ENCODE results near the gene CD74.

Gene CD74

DNA sequence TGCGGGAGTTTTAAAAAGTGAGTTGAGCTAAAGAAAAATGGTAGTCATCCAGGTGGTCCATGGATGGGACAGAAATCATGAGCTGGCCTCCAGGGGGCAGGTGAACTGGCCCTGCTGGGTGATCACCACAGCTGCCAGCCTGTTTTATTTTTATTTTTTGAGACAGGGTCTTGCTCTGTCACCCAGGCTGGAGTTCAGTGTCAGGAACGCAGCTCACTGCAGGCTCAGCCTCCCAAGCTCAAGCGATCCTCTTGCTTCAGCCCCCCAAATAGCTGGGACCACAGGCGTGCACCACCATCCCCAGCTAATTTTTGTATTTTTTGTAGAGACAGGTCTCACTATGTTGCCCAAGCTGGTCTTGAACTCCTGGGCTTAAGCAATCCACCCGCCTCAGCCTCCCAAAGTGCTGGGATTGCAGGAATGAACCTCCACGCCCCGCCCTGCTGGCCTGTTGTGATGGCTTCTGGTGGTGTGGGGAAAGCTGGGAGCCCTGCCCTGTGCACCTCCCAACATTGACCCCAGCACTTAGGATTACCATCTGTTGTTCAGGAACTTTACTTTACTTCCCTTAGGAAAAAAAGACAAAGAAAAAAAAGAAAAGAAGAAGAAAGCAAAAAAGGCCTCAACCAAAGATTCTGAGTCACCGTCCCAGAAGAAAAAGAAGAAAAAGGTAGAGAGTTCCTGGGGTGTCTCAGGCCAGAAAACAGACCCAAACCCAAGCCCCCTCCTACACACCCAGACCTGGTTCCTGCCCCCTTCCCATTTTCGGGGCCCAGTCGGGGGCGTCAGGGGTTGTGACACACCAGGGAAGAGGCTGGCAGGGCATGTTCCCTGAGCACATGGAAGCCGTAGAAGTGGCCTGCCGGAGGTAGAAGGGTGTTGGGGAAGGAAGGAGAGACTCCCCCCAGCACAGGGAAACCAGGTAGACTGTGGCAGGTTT is 14.7 kb downstream of the CD74 start:
- no peak for FAIRE-seq
- no peak for DNase-seq (ENCODE audit: insufficient read length, low spot score)

DNA sequence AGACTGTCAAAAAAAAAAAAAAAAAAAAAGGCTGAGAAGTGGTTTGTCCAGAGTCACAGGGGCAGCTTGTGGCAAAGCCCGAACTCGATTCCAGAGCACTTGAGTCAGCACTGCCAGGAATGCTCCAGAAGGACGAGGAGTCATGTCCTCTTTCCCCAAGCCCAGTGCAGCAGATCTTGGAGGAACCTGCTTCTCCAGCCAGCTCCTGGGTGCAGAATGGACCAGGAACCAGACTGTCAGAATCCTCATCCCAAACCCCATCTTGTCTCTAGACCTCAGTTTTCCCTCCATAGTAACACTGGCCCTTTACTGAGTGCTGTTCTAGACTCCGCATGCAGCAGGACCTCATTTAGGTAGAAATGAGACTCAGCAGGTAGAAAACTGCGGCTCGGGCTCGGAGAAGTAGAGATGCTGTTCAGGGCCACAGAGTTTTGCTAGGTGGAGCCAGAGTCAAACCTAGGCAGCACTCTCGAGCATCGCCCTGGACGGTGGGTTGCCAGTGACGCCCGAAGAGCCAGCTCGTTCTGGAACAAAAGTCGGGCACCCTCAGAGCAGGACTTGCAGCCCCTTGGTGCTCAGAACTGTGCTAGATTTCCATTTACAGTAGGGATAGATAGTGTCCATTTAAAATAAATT is 15.4 kb downstream of the CD74 start:
- no peak for FAIRE-seq
- DNase-seq (ENCODE audit: insufficient read length, low spot score): no peak

DNA sequence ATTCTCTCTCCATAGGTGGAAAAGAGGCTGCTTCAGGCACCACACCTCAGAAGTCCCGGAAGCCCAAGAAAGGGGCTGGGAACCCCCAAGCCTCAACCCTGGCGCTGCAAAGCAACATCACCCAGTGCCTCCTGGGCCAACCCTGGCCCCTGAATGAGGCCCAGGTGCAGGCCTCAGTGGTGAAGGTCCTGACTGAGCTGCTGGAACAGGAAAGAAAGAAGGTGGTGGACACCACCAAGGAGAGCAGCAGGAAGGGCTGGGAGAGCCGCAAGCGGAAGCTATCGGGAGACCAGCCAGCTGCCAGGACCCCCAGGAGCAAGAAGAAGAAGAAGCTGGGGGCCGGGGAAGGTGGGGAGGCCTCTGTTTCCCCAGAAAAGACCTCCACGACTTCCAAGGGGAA is 16.4 kb downstream of the CD74 start:
- FAIRE-seq (no peak), DNase-seq (ENCODE audit: insufficient read length, low spot score) (no peak)

GRCh38 chr5:150395688-150395975 is 17.1 kb downstream of the CD74 start:
- DNase-seq (ENCODE audit: insufficient read length, low spot score) (no peak), FAIRE-seq (no peak)

GRCh38 chr5:150394912-150395687 is 17.6 kb downstream of the CD74 start:
- FAIRE-seq: no peak
- DNase-seq (ENCODE audit: insufficient read length, low spot score): no peak

GRCh38 chr5:150394131-150394530 is 18.6 kb downstream of the CD74 start:
- no peak for FAIRE-seq
- DNase-seq (ENCODE audit: insufficient read length, low spot score): peak; percentile 36

DNA sequence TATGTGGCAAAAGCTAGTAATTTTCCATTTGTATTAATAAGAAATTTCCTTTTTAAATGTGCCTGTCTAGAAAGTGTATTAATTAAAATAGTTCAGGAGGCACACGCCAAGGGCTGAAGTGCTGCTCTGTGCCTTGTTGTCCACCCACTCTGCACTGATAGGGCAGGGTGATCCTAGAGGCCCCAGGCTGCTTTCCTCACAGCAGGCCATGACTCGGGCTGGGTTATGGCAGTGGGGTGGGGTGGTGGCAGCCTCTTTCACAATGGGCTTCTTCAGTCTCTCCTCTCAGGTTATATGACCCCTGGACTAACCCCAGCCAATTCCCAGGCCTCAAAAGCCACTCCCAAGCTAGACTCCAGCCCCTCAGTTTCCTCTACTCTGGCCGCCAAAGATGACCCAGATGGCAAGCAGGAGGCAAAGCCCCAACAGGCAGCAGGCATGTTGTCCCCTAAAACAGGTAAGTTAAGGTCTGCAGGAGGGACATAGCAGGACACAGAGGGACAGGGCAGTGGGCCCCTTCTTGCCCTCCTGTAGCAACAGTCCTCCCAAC is 19.5 kb downstream of the CD74 start:
- FAIRE-seq: no peak

DNA sequence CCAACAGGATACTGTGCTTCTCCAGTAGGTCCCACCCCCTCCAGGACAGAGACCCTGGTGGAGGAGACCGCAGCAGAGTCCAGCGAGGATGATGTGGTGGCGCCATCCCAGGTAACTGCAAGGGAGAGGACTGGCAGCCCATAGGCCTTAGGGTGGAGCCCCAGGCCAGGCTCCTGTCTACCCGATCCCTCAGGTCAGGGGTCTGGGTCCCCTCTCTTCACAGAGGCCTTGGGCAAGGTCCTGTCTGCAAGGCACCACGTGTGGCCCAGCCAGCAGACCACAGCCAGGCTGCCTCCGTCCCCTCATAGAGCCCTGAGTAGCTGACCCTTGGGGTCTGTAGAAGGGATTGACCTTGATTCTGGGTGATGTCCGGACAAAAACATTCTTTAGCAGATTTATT is 20.0 kb downstream of the CD74 start:
- FAIRE-seq: no peak
- no peak for DNase-seq (ENCODE audit: insufficient read length, low spot score)

More for the DNA sequence above, 19.5 kb downstream of the CD74 start:
- no peak for DNase-seq (ENCODE audit: insufficient read length, low spot score)

GRCh38 chr5:150391986-150392385 is 20.7 kb downstream of the CD74 start:
- FAIRE-seq: no peak

DNA sequence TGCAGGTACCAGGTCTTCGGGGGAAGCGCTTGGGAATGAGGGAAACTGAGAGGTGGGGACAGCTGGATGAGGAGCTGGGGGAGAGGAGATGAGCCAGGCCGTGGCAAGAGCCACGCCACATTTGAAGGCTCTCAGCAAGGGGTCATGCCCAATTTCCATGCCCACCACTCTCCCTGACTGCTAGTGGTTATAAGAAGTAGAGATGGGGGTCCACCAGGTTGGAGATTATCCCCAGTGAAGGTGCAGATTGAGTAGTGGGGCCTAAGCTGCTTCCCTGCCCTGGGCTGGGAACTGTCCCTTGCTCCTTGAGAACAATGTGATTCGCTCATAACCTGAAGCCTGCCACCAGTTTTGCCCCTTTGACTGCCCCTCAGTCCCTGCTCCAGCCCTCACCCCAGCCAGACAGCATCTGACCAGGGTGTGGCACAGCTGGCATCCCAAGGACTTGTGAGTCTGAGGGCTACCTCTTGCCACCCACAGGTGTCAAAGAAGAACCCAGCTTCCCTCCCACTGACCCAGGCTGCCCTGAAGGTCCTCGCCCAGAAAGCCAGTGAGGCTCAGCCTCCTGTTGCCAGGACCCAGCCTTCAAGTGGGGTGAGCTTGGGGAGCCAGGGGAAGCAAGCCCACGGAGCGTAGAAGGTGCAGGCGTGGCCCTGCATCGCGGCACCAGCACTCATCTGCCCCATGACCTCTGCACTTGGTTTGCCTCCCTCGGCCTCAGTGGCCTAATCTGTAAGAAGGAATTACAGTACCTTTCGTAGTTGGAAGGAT is 21.5 kb downstream of the CD74 start:
- no peak for FAIRE-seq
- DNase-seq (ENCODE audit: insufficient read length, low spot score): no peak

More at GRCh38 chr5:150391986-150392385, 20.7 kb downstream of the CD74 start:
- no peak for DNase-seq (ENCODE audit: insufficient read length, low spot score)

GRCh38 chr5:150389531-150390266 is 23.0 kb downstream of the CD74 start:
- no peak for FAIRE-seq
- no peak for DNase-seq (ENCODE audit: insufficient read length, low spot score)

GRCh38 chr5:150386024-150386855 is 26.5 kb downstream of the CD74 start:
- DNase-seq (ENCODE audit: insufficient read length, low spot score) (no peak), FAIRE-seq (no peak)

GRCh38 chr5:150384701-150385100 is 28.0 kb downstream of the CD74 start:
- no peak for DNase-seq (ENCODE audit: insufficient read length, low spot score)
- no peak for FAIRE-seq

DNA sequence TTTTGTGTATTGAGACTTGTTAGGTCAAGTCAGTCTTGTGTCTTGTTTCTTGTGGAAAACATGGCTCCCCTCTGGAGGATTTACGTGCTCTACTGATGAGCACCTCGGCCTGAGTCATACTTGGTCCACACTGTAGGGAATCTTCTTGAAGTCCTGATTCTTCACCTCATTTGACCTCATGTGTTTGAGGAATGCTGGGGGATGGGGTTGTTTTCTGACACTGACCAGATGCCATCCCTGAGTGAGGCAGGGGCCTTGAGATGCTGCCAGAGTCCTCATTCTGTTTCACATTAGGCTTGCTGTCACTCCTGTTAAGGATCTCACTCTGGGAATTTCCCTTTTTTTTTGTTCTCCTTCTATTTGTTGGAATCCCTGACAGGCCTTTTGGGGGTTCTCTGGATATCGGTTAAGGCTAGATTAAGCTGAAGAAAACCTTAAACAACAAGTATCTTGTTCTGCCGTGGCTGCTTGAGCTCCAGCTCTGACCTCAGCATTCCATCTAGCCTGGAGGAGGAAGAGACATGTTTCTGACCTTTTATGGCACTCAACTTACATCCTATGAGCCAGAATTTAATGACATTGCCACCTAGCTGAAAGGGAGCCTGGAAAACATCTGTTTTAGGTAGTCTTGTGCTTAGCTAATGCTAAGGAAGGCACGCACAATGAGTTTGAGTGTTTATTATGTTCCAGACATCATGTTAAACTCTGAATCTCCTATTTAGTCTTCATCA is 34.6 kb downstream of the CD74 start:
- DNase-seq (ENCODE audit: insufficient read length, low spot score) (peak; percentile 65), FAIRE-seq (peak; percentile 76)

DNA sequence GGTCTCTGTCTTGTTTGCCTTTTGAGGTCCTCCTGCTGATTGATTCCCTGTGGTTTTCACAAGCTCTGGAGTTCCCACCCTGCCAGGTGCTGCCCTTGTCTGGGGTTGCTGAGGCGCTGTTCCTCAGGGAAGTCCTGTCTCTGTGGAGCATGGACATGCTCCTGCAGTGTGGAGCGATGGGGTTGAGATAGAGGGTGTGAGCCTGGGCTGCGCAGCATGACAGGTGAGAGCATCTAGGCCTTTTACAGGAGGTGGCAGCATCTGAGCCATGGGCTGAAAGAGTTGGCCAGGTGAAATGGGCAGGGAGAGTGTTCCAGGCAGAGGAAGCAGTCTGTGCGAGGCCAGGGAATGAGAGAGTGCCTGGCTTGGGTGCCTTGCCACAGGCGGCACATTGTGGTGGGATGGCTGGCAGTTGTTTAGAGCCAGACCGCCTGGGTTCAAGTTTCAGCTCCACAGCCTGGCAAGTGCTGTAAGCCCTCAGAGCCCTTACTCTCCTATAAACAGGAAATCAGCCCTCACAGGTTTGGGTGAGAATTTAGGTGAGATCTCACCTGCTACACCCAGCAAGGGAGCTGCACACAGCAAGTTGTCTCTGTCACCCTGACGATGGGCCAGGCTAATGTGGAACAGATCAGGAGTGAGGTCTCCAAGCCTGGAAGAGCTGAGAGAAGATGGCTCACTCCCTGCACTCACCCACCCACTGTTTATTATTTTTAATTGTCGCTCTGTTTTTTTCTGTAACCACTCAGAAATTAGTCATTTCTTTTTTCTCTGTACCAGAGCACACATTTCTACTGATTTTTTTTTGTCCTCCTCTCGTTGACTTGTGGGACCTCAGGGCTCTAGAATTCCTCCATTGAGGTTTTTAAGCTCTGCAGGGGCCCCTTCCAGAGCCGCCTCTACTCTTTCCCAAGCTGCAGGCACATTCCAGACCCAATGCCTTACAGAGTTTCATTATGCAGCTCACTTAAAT is 35.6 kb downstream of the CD74 start:
- FAIRE-seq: no peak

DNA sequence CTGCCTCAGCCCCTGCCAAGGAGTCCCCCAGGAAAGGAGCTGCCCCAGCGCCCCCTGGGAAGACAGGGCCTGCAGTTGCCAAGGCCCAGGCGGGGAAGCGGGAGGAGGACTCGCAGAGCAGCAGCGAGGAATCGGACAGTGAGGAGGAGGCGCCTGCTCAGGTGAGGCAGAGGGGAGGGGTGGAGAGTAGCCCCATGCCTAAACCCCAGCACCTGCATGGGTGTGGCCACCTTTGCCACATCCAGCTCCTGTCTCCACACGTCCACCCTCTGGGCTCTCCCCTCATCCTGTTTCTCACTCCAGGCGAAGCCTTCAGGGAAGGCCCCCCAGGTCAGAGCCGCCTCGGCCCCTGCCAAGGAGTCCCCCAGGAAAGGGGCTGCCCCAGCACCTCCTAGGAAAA is 38.1 kb downstream of the CD74 start:
- DNase-seq (ENCODE audit: insufficient read length, low spot score) (no peak), FAIRE-seq (no peak)

More for the DNA sequence above, 35.6 kb downstream of the CD74 start:
- DNase-seq (ENCODE audit: insufficient read length, low spot score): no peak

- FAIRE-seq: no peak
- no peak for DNase-seq (ENCODE audit: insufficient read length, low spot score)
Measured at GRCh38 chr5:150372639-150373038, 40.1 kb downstream of the CD74 start.

All from HTR-8/SVneo (cell line).